CD14-positive monocyte (primary cell): ENCODE results near the gene KIRREL3. TPM values are rescaled to one million over a fixed set of nuclear protein-coding genes. Genes with fewer than 3 reads are reported as not detected.

ENCODE experiments used
- DNase-seq, 3 donors: peaks; one replicate each; pipeline ENCODE4 v3.0.0-alpha.2; 2011 to 2022
- H2AFZ ChIP-seq: 2 replicates; pipeline ENCODE4 v1.6.0; 2012; ENCODE audit warnings: mild to moderate bottlenecking, low read depth, low read length, inconsistent platforms; ENCODE audit not compliant: insufficient read depth, poor library complexity, severe bottlenecking
- H3K27ac ChIP-seq, 2 donors: 1 replicate in 1 of 2; 2 replicates in 1 of 2; pipeline ENCODE4 v1.5.1; 2012 to 2013; ENCODE audit warnings: low read length in 2 of 2, control low read depth in 1 of 2, inconsistent platforms in 1 of 2, low read depth in 1 of 2, mild to moderate bottlenecking in 1 of 2
- H3K27me3 ChIP-seq, 2 donors: one replicate each; pipeline versions ENCODE4 v1.6.0 to v1.6.1; 2011 to 2013; ENCODE audit warnings: low read length in 2 of 2; ENCODE audit not compliant: control insufficient read depth in 2 of 2, insufficient read depth in 2 of 2
- H3K36me3 ChIP-seq, 2 donors: replicated peaks in 1 of 2; 1 replicate in 1 of 2; 2 replicates in 1 of 2; pipeline versions ENCODE4 v1.5.1 to v1.6.1; 2012 to 2013; ENCODE audit warnings: low read length in 2 of 2, control low read depth in 1 of 2, inconsistent platforms in 1 of 2, mild to moderate bottlenecking in 1 of 2; ENCODE audit not compliant: insufficient read depth in 2 of 2, control insufficient read depth in 1 of 2
- H3K4me1 ChIP-seq, 2 donors: 1 replicate in 1 of 2; 2 replicates in 1 of 2; pipeline versions ENCODE4 v1.5.1 to v1.6.1; 2012 to 2013; ENCODE audit warnings: low read length in 2 of 2, control low read depth in 1 of 2, inconsistent platforms in 1 of 2, mild to moderate bottlenecking in 1 of 2, moderate library complexity in 1 of 2; ENCODE audit not compliant: insufficient read depth in 2 of 2, control insufficient read depth in 1 of 2
- H3K4me2 ChIP-seq: replicated peaks from 2 replicates; pipeline ENCODE3; 2012; ENCODE audit warnings: low read length, moderate library complexity, mild to moderate bottlenecking; ENCODE audit not compliant: poor library complexity, severe bottlenecking; ENCODE audit errors: extremely low read depth
- H3K4me3 ChIP-seq, 3 experiments: fragments of 200-600 bp in 1 of 3; sonication (generic) in 1 of 3; replicated peaks in 1 of 3; 1 replicate in 2 of 3; 2 replicates in 1 of 3; pipeline ENCODE4 v1.5.1; 2011 to 2013; ENCODE audit warnings: low read length in 3 of 3, mild to moderate bottlenecking in 3 of 3, control low read depth in 2 of 3, low read depth in 2 of 3, inconsistent platforms in 1 of 3, moderate library complexity in 1 of 3
- H3K79me2 ChIP-seq: 2 replicates; pipeline ENCODE4 v1.6.0; 2012; ENCODE audit warnings: mild to moderate bottlenecking, control low read depth, inconsistent platforms, low read length, moderate library complexity; ENCODE audit not compliant: insufficient read depth
- H3K9ac ChIP-seq: 2 replicates; pipeline ENCODE4 v1.6.0; 2017; ENCODE audit warnings: low read length, mild to moderate bottlenecking; ENCODE audit not compliant: insufficient read depth, poor library complexity, severe bottlenecking
- H3K9me3 ChIP-seq, 2 donors: replicated peaks in 1 of 2; 1 replicate in 1 of 2; 2 replicates in 1 of 2; pipeline versions ENCODE4 v1.5.1 to v1.6.1; 2012 to 2013; ENCODE audit warnings: low read length in 2 of 2, control low read depth in 1 of 2; ENCODE audit not compliant: control insufficient read depth in 1 of 2, insufficient read depth in 1 of 2
- H4K20me1 ChIP-seq: 2 replicates; pipeline ENCODE4 v1.6.0; 2012; ENCODE audit warnings: mild to moderate bottlenecking, low read length, control low read depth, moderate library complexity; ENCODE audit not compliant: insufficient read depth
- H3K27ac Mint-ChIP-seq, 7 donors: one replicate each; pipeline ENCODE4 v1.8.0; 2020; ENCODE audit warnings: mild to moderate bottlenecking in 7 of 7, mixed read lengths in 7 of 7, moderate library complexity in 6 of 7, inconsistent platforms in 2 of 7
- H3K27me3 Mint-ChIP-seq, 3 donors: one replicate each; pipeline ENCODE4 v1.8.0; 2021 to 2022; ENCODE audit warnings: low read depth in 3 of 3, mild to moderate bottlenecking in 3 of 3, mixed read lengths in 3 of 3, moderate library complexity in 3 of 3, inconsistent platforms in 1 of 3
- H3K36me3 Mint-ChIP-seq, 2 donors: one replicate each; pipeline ENCODE4 v1.8.0; 2020; ENCODE audit warnings: mixed read lengths in 2 of 2, inconsistent platforms in 1 of 2, mild to moderate bottlenecking in 1 of 2
- H3K4me1 Mint-ChIP-seq: one replicate; pipeline ENCODE4 v1.8.0; 2020; ENCODE audit warnings: mild to moderate bottlenecking, mixed read lengths
- H3K4me3 Mint-ChIP-seq, 2 donors: one replicate each; pipeline ENCODE4 v1.8.0; 2020; ENCODE audit warnings: mild to moderate bottlenecking in 2 of 2, mixed read lengths in 2 of 2, moderate library complexity in 1 of 2
- H3K9me3 Mint-ChIP-seq, 7 donors: one replicate each; pipeline ENCODE4 v1.8.0; 2020 to 2022; ENCODE audit warnings: mixed read lengths in 7 of 7, mild to moderate bottlenecking in 6 of 7, moderate library complexity in 6 of 7, inconsistent platforms in 2 of 7
- CTCF ChIP-seq: fragments of 200-600 bp; IDR thresholded peaks from one replicate; pipeline ENCODE4 v1.8.0; 2022; ENCODE audit warnings: antibody characterized with exemption, mild to moderate bottlenecking
- WGBS: methylation state at CpG from one replicate; pipeline ENCODE4 v1.1.5; 2013; ENCODE audit warnings: missing lambda C conversion rate; ENCODE audit not compliant: insufficient coverage; 5-methylcytosine and 5-hydroxymethylcytosine counted together
- intact Hi-C, 2 donors: fragments of 100-400 bp; cut with micrococcal nuclease; formaldehyde crosslinking; loops; one replicate each; pipeline versions ENCODE4 v1.15.0 to v1.15.1; 2023
- polyA plus RNA-seq, 3 donors: library from polyadenylated mRNA; depleted of rRNA in 1 of 3; unstranded in 2 of 3; stranded (reverse) in 1 of 3; fragments of 300-500 nt in 2 of 3; fragments of >200 nt in 1 of 3; fragmentation: Illumina TruSeq in 2 of 3; gene quantifications; 1 replicate in 2 of 3; 2 replicates in 1 of 3; pipeline ENCODE4 v1.2.3, GENCODE V29; 2012 to 2021

The KIRREL3 gene
- polyA plus RNA-seq, 3 donors, result not detected

DNA sequence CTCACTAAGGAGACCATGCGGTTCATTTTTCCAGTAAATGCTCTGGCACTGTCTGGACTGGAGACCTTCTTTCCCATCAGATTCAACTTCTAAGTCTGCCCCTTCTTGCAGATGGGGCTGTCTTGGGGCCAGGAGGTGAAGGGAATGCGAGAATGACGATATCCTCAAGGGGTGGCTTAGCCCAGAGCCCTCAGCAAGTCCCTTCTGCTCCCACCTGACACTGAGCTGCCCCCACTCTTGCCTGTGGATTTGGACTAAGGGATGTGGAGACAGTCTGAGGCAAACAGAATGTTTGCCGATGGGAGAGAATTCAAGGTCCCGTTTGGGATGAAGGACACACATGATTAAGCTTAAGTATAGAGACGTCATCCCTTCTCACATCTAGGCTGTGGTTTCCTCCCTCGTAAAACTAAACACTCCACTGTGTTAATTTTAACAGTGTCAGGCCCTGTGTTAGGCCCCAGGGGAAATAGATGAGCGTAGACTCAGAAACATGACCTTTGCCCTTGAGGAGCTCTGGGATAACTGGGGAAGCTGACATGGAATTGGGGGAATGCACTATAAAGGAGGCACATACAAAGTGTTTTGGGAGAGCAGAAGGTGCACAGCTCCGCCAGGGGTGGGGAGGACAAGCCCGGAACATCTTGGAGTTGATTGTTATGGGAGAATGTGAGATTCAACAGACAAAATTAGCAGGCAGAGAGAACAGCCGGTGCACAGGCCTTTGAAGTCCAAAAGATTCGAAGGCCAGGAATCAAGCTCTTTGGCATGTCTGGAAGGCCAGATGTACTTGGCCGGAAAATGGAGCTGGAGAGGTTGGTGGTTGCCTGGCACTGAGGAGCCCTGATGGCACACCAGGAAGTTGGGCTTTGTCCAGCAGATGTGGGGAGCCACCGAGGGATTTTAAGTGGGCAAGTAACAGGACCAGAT lies 573.5 kb downstream of the KIRREL3 start:
- intact Hi-C loops, result no loop called here
- H3K36me3 Mint-ChIP-seq, result no peaks in the 10 kb centered on the region
- H3K4me3 ChIP-seq, result no peak overlapping the region
- H3K27me3 ChIP-seq, result no peaks in the 10 kb centered on the region
- 87% methylated on average over 7 of the region's 14 CpGs for WGBS
- H3K4me2 ChIP-seq, result no peak overlapping the region
- H3K36me3 ChIP-seq, result no peaks in the 10 kb centered on the region
- H2AFZ ChIP-seq, result no peak overlapping the region
- no peaks in the 10 kb centered on the region for H3K4me1 ChIP-seq
- no peak overlapping the region for H3K27ac Mint-ChIP-seq
- no peak overlapping the region for H3K4me3 Mint-ChIP-seq
- H3K27me3 Mint-ChIP-seq, result peaks cover 2 to 7% (median 2%) of the 10 kb centered on the region in 3 donors
- H3K9me3 Mint-ChIP-seq, result no peaks in the 10 kb centered on the region
- H3K79me2 ChIP-seq, result no peaks in the 10 kb centered on the region
- no peak overlapping the region for H3K9ac ChIP-seq
- no peaks in the 10 kb centered on the region for H3K9me3 ChIP-seq
- no peaks in the 10 kb centered on the region for H4K20me1 ChIP-seq
- no peak for DNase-seq
- TF ChIP-seq CTCF, result no peak
- H3K27ac ChIP-seq, result no peak overlapping the region
- no peaks in the 10 kb centered on the region for H3K4me1 Mint-ChIP-seq

- 92% methylated on average over 3 of the region's 3 CpGs for WGBS
- no peaks in the 10 kb centered on the region for H3K9me3 Mint-ChIP-seq
- H3K4me3 Mint-ChIP-seq, result no peak overlapping the region
- no peaks in the 10 kb centered on the region for H3K36me3 Mint-ChIP-seq
- no peak for TF ChIP-seq CTCF
- Histone ChIP-seq H3K36me3 (no peaks in the 10 kb centered on the region), H3K9me3 (no peaks in the 10 kb centered on the region), H3K27ac (no peak overlapping the region), H4K20me1 (no peaks in the 10 kb centered on the region), H3K79me2 (no peaks in the 10 kb centered on the region), H2AFZ (no peak overlapping the region), H3K4me3 (no peak overlapping the region), H3K9ac (no peak overlapping the region), H3K4me1 (peaks cover 1 to 5% of the 10 kb centered on the region in 2 donors), H3K4me2 (no peak overlapping the region), H3K27me3 (no peaks in the 10 kb centered on the region)
- intact Hi-C loops, result no loop called here
- no peak for DNase-seq
- H3K27ac Mint-ChIP-seq, result no peak overlapping the region
- H3K27me3 Mint-ChIP-seq, result peaks cover 0 to 7% (median 2%) of the 10 kb centered on the region in 3 donors
- H3K4me1 Mint-ChIP-seq, result peaks cover 4% of the 10 kb centered on the region
Observed at GRCh38 chr11:126426106-126426505, 574.5 kb downstream of the KIRREL3 start.
